CD14-positive monocyte (primary cell): ENCODE results near the gene IRAK1. TPM values are rescaled to one million over a fixed set of nuclear protein-coding genes. Genes with fewer than 3 reads are reported as not detected.

Experiments
- DNase-seq, 3 donors: peaks; one replicate each; pipeline ENCODE4 v3.0.0-alpha.2; 2011 to 2022
- H2AFZ ChIP-seq: 2 replicates; pipeline ENCODE4 v1.6.0; 2012; ENCODE audit warnings: mild to moderate bottlenecking, low read depth, low read length, inconsistent platforms; ENCODE audit not compliant: insufficient read depth, poor library complexity, severe bottlenecking
- H3K27ac ChIP-seq, 2 donors: 1 replicate in 1 of 2; 2 replicates in 1 of 2; pipeline ENCODE4 v1.5.1; 2012 to 2013; ENCODE audit warnings: low read length in 2 of 2, control low read depth in 1 of 2, inconsistent platforms in 1 of 2, low read depth in 1 of 2, mild to moderate bottlenecking in 1 of 2
- H3K27me3 ChIP-seq, 2 donors: one replicate each; pipeline versions ENCODE4 v1.6.0 to v1.6.1; 2011 to 2013; ENCODE audit warnings: low read length in 2 of 2; ENCODE audit not compliant: control insufficient read depth in 2 of 2, insufficient read depth in 2 of 2
- H3K36me3 ChIP-seq, 2 donors: replicated peaks in 1 of 2; 1 replicate in 1 of 2; 2 replicates in 1 of 2; pipeline versions ENCODE4 v1.5.1 to v1.6.1; 2012 to 2013; ENCODE audit warnings: low read length in 2 of 2, control low read depth in 1 of 2, inconsistent platforms in 1 of 2, mild to moderate bottlenecking in 1 of 2; ENCODE audit not compliant: insufficient read depth in 2 of 2, control insufficient read depth in 1 of 2
- H3K4me1 ChIP-seq, 2 donors: 1 replicate in 1 of 2; 2 replicates in 1 of 2; pipeline versions ENCODE4 v1.5.1 to v1.6.1; 2012 to 2013; ENCODE audit warnings: low read length in 2 of 2, control low read depth in 1 of 2, inconsistent platforms in 1 of 2, mild to moderate bottlenecking in 1 of 2, moderate library complexity in 1 of 2; ENCODE audit not compliant: insufficient read depth in 2 of 2, control insufficient read depth in 1 of 2
- H3K4me2 ChIP-seq: replicated peaks from 2 replicates; pipeline ENCODE3; 2012; ENCODE audit warnings: low read length, moderate library complexity, mild to moderate bottlenecking; ENCODE audit not compliant: poor library complexity, severe bottlenecking; ENCODE audit errors: extremely low read depth
- H3K4me3 ChIP-seq, 3 experiments: fragments of 200-600 bp in 1 of 3; sonication (generic) in 1 of 3; replicated peaks in 1 of 3; 1 replicate in 2 of 3; 2 replicates in 1 of 3; pipeline ENCODE4 v1.5.1; 2011 to 2013; ENCODE audit warnings: low read length in 3 of 3, mild to moderate bottlenecking in 3 of 3, control low read depth in 2 of 3, low read depth in 2 of 3, inconsistent platforms in 1 of 3, moderate library complexity in 1 of 3
- H3K79me2 ChIP-seq: 2 replicates; pipeline ENCODE4 v1.6.0; 2012; ENCODE audit warnings: mild to moderate bottlenecking, control low read depth, inconsistent platforms, low read length, moderate library complexity; ENCODE audit not compliant: insufficient read depth
- H3K9ac ChIP-seq: 2 replicates; pipeline ENCODE4 v1.6.0; 2017; ENCODE audit warnings: low read length, mild to moderate bottlenecking; ENCODE audit not compliant: insufficient read depth, poor library complexity, severe bottlenecking
- H3K9me3 ChIP-seq, 2 donors: replicated peaks in 1 of 2; 1 replicate in 1 of 2; 2 replicates in 1 of 2; pipeline versions ENCODE4 v1.5.1 to v1.6.1; 2012 to 2013; ENCODE audit warnings: low read length in 2 of 2, control low read depth in 1 of 2; ENCODE audit not compliant: control insufficient read depth in 1 of 2, insufficient read depth in 1 of 2
- H4K20me1 ChIP-seq: 2 replicates; pipeline ENCODE4 v1.6.0; 2012; ENCODE audit warnings: mild to moderate bottlenecking, low read length, control low read depth, moderate library complexity; ENCODE audit not compliant: insufficient read depth
- H3K27ac Mint-ChIP-seq, 7 donors: one replicate each; pipeline ENCODE4 v1.8.0; 2020; ENCODE audit warnings: mild to moderate bottlenecking in 7 of 7, mixed read lengths in 7 of 7, moderate library complexity in 6 of 7, inconsistent platforms in 2 of 7
- H3K27me3 Mint-ChIP-seq, 3 donors: one replicate each; pipeline ENCODE4 v1.8.0; 2021 to 2022; ENCODE audit warnings: low read depth in 3 of 3, mild to moderate bottlenecking in 3 of 3, mixed read lengths in 3 of 3, moderate library complexity in 3 of 3, inconsistent platforms in 1 of 3
- H3K36me3 Mint-ChIP-seq, 2 donors: one replicate each; pipeline ENCODE4 v1.8.0; 2020; ENCODE audit warnings: mixed read lengths in 2 of 2, inconsistent platforms in 1 of 2, mild to moderate bottlenecking in 1 of 2
- H3K4me1 Mint-ChIP-seq: one replicate; pipeline ENCODE4 v1.8.0; 2020; ENCODE audit warnings: mild to moderate bottlenecking, mixed read lengths
- H3K4me3 Mint-ChIP-seq, 2 donors: one replicate each; pipeline ENCODE4 v1.8.0; 2020; ENCODE audit warnings: mild to moderate bottlenecking in 2 of 2, mixed read lengths in 2 of 2, moderate library complexity in 1 of 2
- H3K9me3 Mint-ChIP-seq, 7 donors: one replicate each; pipeline ENCODE4 v1.8.0; 2020 to 2022; ENCODE audit warnings: mixed read lengths in 7 of 7, mild to moderate bottlenecking in 6 of 7, moderate library complexity in 6 of 7, inconsistent platforms in 2 of 7
- WGBS: methylation state at CpG from one replicate; pipeline ENCODE4 v1.1.5; 2013; ENCODE audit warnings: missing lambda C conversion rate; ENCODE audit not compliant: insufficient coverage; 5-methylcytosine and 5-hydroxymethylcytosine counted together
- intact Hi-C, 2 donors: fragments of 100-400 bp; cut with micrococcal nuclease; formaldehyde crosslinking; loops; one replicate each; pipeline versions ENCODE4 v1.15.0 to v1.15.1; 2023
- polyA plus RNA-seq, 3 donors: library from polyadenylated mRNA; depleted of rRNA in 1 of 3; unstranded in 2 of 3; stranded (reverse) in 1 of 3; fragments of 300-500 nt in 2 of 3; fragments of >200 nt in 1 of 3; fragmentation: Illumina TruSeq in 2 of 3; gene quantifications; 1 replicate in 2 of 3; 2 replicates in 1 of 3; pipeline ENCODE4 v1.2.3, GENCODE V29; 2012 to 2021
- TF ChIP-seq, protein P1 (sequence below): fragments of 200-600 bp; IDR thresholded peaks from one replicate; pipeline ENCODE4 v1.8.0; 2022; ENCODE audit warnings: antibody characterized with exemption, mild to moderate bottlenecking

IRAK1 gene
- polyA plus RNA-seq, 3 donors, result 47.8 to 109 (median 49.5) TPM

DNA sequence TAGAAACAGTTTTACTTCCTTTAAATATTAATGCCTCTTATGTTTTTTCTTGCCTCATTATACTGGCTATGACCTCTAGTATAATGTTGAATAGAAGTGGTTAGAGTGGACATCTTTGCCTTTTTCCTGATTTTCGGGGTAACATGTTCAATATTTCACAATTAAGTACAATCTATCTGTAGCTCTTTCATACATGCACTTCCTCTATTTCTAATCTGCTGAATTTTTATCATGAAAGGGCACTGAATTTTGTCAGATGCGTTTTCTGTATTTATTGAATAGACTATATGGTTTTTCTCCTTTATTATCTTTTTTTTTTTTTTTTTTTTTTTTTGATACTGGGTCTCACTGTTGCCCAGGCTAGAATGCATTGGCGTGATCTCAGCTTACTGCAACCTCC lies 48.9 kb upstream of the IRAK1 start:
- Histone ChIP-seq H3K79me2 (peaks cover 97% of the 10 kb centered on the region), H3K4me3 (no peak overlapping the region), H3K4me2 (no peak overlapping the region), H4K20me1 (peaks cover 92% of the 10 kb centered on the region), H3K4me1 (peaks cover 9 to 10% of the 10 kb centered on the region in 2 donors), H3K27ac (no peak overlapping the region), H2AFZ (no peak overlapping the region), H3K9ac (no peak overlapping the region), H3K27me3 (peaks cover 0 to 21% of the 10 kb centered on the region in 2 donors), H3K36me3 (no peaks in the 10 kb centered on the region), H3K9me3 (no peaks in the 10 kb centered on the region)
- H3K27me3 Mint-ChIP-seq, result peaks cover 0 to 30% (median 0%) of the 10 kb centered on the region in 3 donors
- peaks cover 34% of the 10 kb centered on the region for H3K4me1 Mint-ChIP-seq
- H3K27ac Mint-ChIP-seq, result peak overlapping the region in 1 of 7 donors; percentile 61
- no peak overlapping the region for H3K4me3 Mint-ChIP-seq
- WGBS, result 100% methylated on average over 1 of the region's 3 CpGs
- intact Hi-C loops, result no loop called here
- TF ChIP-seq, protein P1, sequence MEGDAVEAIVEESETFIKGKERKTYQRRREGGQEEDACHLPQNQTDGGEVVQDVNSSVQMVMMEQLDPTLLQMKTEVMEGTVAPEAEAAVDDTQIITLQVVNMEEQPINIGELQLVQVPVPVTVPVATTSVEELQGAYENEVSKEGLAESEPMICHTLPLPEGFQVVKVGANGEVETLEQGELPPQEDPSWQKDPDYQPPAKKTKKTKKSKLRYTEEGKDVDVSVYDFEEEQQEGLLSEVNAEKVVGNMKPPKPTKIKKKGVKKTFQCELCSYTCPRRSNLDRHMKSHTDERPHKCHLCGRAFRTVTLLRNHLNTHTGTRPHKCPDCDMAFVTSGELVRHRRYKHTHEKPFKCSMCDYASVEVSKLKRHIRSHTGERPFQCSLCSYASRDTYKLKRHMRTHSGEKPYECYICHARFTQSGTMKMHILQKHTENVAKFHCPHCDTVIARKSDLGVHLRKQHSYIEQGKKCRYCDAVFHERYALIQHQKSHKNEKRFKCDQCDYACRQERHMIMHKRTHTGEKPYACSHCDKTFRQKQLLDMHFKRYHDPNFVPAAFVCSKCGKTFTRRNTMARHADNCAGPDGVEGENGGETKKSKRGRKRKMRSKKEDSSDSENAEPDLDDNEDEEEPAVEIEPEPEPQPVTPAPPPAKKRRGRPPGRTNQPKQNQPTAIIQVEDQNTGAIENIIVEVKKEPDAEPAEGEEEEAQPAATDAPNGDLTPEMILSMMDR, result no peak
- H3K36me3 Mint-ChIP-seq, result peaks cover 7 to 17% of the 10 kb centered on the region in 2 donors
- H3K9me3 Mint-ChIP-seq, result peaks cover 0 to 3% (median 0%) of the 10 kb centered on the region in 7 donors
- DNase-seq, result no peak

DNA sequence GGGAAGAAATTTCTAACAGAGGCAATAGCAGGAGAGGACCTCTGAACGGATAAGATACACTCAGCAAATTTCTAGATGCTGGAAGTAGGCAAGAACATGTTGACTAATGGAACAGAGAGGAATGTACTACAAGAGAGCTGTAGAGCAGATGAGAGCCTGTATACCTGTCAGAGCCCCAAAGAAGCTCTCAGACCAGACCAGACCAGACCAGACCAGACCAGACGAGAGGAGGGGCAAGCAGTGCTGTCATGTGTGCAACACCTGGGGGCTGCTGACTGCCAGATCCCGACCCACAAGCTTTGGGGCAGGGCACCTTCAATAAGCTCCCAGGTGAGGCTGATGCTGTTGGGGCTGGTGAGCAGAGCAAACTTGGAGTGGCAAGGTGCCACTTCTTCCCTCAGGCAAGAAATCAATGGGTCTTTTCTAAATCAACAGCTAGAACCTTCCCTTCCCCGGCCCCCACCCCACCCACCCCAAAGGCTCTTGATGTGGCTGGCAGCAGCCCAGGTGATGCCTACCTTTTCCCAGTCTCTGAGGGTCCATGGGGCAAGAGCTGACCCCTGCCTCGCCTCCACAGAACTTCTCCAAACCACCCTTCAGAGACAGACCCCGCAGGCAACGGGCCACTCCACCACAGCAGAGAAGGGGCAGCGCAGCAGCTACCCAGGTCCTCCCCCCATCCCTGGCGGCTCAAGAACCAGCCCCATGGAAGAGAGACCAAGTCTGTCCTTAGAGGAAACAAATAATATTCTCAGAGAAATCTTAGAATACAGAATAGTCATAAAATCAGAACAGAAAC lies 45.1 kb upstream of the IRAK1 start:
- Histone ChIP-seq H3K4me2 (no peak overlapping the region), H3K27me3 (peaks cover 0 to 16% of the 10 kb centered on the region in 2 donors), H4K20me1 (peaks cover 95% of the 10 kb centered on the region), H3K9me3 (no peaks in the 10 kb centered on the region), H3K4me1 (peaks cover 9 to 10% of the 10 kb centered on the region in 2 donors), H3K79me2 (peaks cover 86% of the 10 kb centered on the region), H3K4me3 (no peak overlapping the region), H2AFZ (no peak overlapping the region), H3K9ac (no peak overlapping the region), H3K36me3 (peaks cover 0 to 3% of the 10 kb centered on the region in 2 donors), H3K27ac (no peak overlapping the region)
- peaks cover 7 to 21% of the 10 kb centered on the region in 2 donors for H3K36me3 Mint-ChIP-seq
- H3K4me1 Mint-ChIP-seq, result peaks cover 47% of the 10 kb centered on the region
- H3K27ac Mint-ChIP-seq, result peak overlapping the region in 1 of 7 donors; percentile 65
- no peak overlapping the region for H3K4me3 Mint-ChIP-seq
- no peak for DNase-seq
- peaks cover 0 to 32% (median 0%) of the 10 kb centered on the region in 3 donors for H3K27me3 Mint-ChIP-seq
- intact Hi-C loops, result no loop called here
- 74% methylated on average over 3 of the region's 9 CpGs for WGBS
- peaks cover 0 to 3% (median 0%) of the 10 kb centered on the region in 7 donors for H3K9me3 Mint-ChIP-seq
- TF ChIP-seq, protein P1, result no peak
